ENCODE data around the gene PMIS2. TPM values are rescaled to one million over a fixed set of nuclear protein-coding genes. Genes with fewer than 3 reads are reported as not detected.

Gene PMIS2
- total and polyA plus RNA-seq, 2 of the 8 experiments (the other 6 are each of a cell fraction or from before 2014, with no cell fraction given): not detected

DNA sequence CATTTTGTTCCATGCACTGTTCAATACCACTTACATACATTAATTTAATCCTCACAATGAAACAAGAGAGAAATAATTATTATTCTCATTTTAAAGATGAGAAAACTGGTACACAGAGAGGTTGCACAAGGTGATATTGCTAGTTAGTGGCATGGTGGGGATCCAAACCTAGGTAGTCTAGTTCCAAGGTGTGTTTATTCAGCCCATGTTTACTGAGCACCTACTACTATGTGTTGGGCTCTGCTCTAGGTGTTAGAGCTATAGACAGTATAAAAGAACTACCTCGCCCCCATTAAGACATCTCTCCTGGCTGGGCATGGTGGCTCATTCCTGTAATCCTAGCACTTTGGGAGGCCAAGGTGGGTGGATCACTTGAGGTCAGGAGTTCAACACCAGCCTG, 3.2 kb upstream of the PMIS2 start:
- H4K20me1 ChIP-seq (replicated peaks in 1 of 2; ENCODE audit: control insufficient read depth in 1 of 2, insufficient read depth in 2 of 2, low read length in 2 of 2): no peaks in the 10 kb centered on the region
- no peak overlapping the region for H2BK20ac ChIP-seq (ENCODE audit: low read length)
- no peak overlapping the region for H3K23ac ChIP-seq (ENCODE audit: insufficient read length)
- H3K4ac ChIP-seq (replicated peaks; ENCODE audit: insufficient read length, low read depth, low read length): no peak overlapping the region
- 100% methylated on average over 1 of the region's 1 CpG; no CpG with 5 or more reads in 1 of the 2 experiments for WGBS, 2 experiments (ENCODE audit: extremely low coverage in 1 of 2, insufficient coverage in 1 of 2, insufficient read length in 1 of 2, insufficient replicate concordance in 2 of 2, low coverage in 1 of 2, low lambda C conversion rate in 2 of 2, missing lambda C conversion rate in 1 of 2)
- no peak overlapping the region for H3K4me2 ChIP-seq (ENCODE audit: insufficient read depth in 1 of 2, low read depth in 2 of 2, low read length in 2 of 2)
- no peak overlapping the region for H4K8ac ChIP-seq (ENCODE audit: extremely low read depth, insufficient read depth, low read length)
- no peaks in the 10 kb centered on the region for H3K79me1 ChIP-seq (ENCODE audit: low read depth, low read length)
- H2BK120ac ChIP-seq (replicated peaks; ENCODE audit: low read depth, low read length): no peak overlapping the region
- H3K4me3 ChIP-seq (ENCODE audit: extremely low read depth in 1 of 4, insufficient read depth in 2 of 4, low read depth in 3 of 4, low read length in 4 of 4): no peak overlapping the region
- ChIA-PET POLR2A (ENCODE audit: partially characterized antibody) (interaction anchor here (0.7 kb wide), 1 partner anchor 110 kb away, joined by 3 read pairs; no protein-coding TSS in a partner anchor), CTCF (ENCODE audit: partially characterized antibody) (interaction anchor here (1.6 to 1.8 kb wide), 2 partner anchors 9 to 10 kb away, joined by 6 to 9 read pairs; no protein-coding TSS in a partner anchor)
- no peak overlapping the region for H2BK12ac ChIP-seq (ENCODE audit: low read depth, low read length)
- FAIRE-seq (no peak), DNase-seq (ENCODE audit: low read depth in 1 of 2, low spot score in 2 of 2) (no peak)
- no peaks in the 10 kb centered on the region; a peak in 2 of 7 replicates for H3K27me3 ChIP-seq (replicated peaks in 1 of 4; ENCODE audit: control insufficient read depth in 3 of 4, extremely low read depth in 1 of 4, insufficient read depth in 3 of 4, low read length in 3 of 4)
- no peaks in the 10 kb centered on the region for H3K36me3 ChIP-seq (ENCODE audit: control insufficient read depth in 2 of 4, insufficient read depth in 4 of 4, low read length in 3 of 4)
- no peak overlapping the region for H2AK5ac ChIP-seq (ENCODE audit: low read depth, low read length)
- H2BK15ac ChIP-seq (ENCODE audit: low read length): no peak overlapping the region
- no peak overlapping the region for H3K56ac ChIP-seq (replicated peaks; ENCODE audit: insufficient read length, low read depth, low read length)
- H3K14ac ChIP-seq (ENCODE audit: insufficient read length): no peak overlapping the region
- no peak overlapping the region for H3K9ac ChIP-seq (replicated peaks in 1 of 4; ENCODE audit: extremely low read depth in 1 of 4, low read depth in 3 of 4, low read length in 3 of 4)
- H3K18ac ChIP-seq (ENCODE audit: extremely low read depth, low read length): no peak overlapping the region
- no peak overlapping the region for H2BK5ac ChIP-seq (ENCODE audit: low read depth, low read length)
- peaks cover 5 to 8% of the 10 kb centered on the region in 2 experiments; a peak in 3 of 4 replicates for H3K9me3 ChIP-seq (ENCODE audit: insufficient read depth in 2 of 2, low read depth in 1 of 2, low read length in 1 of 2)
- no peaks in the 10 kb centered on the region for H3K4me1 ChIP-seq (replicated peaks in 1 of 4; ENCODE audit: control insufficient read depth in 3 of 4, insufficient read depth in 4 of 4, low read length in 3 of 4)
- no peaks in the 10 kb centered on the region for H3K23me2 ChIP-seq (ENCODE audit: low read depth, low read length)
- H2AFZ ChIP-seq (ENCODE audit: low read length): no peak overlapping the region
- no peaks in the 10 kb centered on the region for H3K79me2 ChIP-seq (ENCODE audit: control insufficient read depth in 1 of 2, insufficient read depth in 2 of 2, low read length in 2 of 2)
- H4K91ac ChIP-seq (replicated peaks; ENCODE audit: insufficient read length, low read length): no peak overlapping the region
- no peak overlapping the region for H3K27ac ChIP-seq (ENCODE audit: low read depth, low read length)
- H4K5ac ChIP-seq (ENCODE audit: insufficient read length, low read depth, low read length): no peak overlapping the region
- no peak for TF ChIP-seq EZH2 (IDR thresholded peaks at IDR 0.05; ENCODE audit: low read depth, low read length, severe bottlenecking)
- no peak for TF ChIP-seq TBP (IDR thresholded peaks at IDR 0.05; ENCODE audit: low read depth, low read length)
- no peak for TF ChIP-seq MAFK (IDR thresholded peaks at IDR 0.05; ENCODE audit: low read depth, low read length)
- TF ChIP-seq, protein P1, sequence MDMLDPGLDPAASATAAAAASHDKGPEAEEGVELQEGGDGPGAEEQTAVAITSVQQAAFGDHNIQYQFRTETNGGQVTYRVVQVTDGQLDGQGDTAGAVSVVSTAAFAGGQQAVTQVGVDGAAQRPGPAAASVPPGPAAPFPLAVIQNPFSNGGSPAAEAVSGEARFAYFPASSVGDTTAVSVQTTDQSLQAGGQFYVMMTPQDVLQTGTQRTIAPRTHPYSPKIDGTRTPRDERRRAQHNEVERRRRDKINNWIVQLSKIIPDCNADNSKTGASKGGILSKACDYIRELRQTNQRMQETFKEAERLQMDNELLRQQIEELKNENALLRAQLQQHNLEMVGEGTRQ (IDR thresholded peaks at IDR 0.05; ENCODE audit: low read length): no peak
- no peak for TF ChIP-seq ASH2L (IDR thresholded peaks at IDR 0.05; ENCODE audit: low read length)
- TF ChIP-seq KDM4A (IDR thresholded peaks at IDR 0.05; ENCODE audit: low read depth, low read length, severe bottlenecking): no peak
- TF ChIP-seq BACH1 (IDR thresholded peaks at IDR 0.05; ENCODE audit: low read length): no peak
- TF ChIP-seq SRF (IDR thresholded peaks at IDR 0.05; ENCODE audit: low read depth, low read length): no peak
- no peak for TF ChIP-seq TEAD4 (IDR thresholded peaks at IDR 0.05; ENCODE audit: low read depth, low read length)
- TF ChIP-seq KDM5A (IDR thresholded peaks at IDR 0.05; ENCODE audit: low read length): no peak
- no peak for TF ChIP-seq SAP30 (IDR thresholded peaks at IDR 0.05; ENCODE audit: insufficient read depth, insufficient replicate concordance, low read length)
- TF ChIP-seq CREB1 (IDR thresholded peaks at IDR 0.05): no peak
- no peak for TF ChIP-seq RAD21 (IDR thresholded peaks at IDR 0.05 in 1 of 2, conservative IDR thresholded peaks at IDR 0.05 in 1 of 2; ENCODE audit: low read depth in 2 of 2, low read length in 2 of 2)
